ENCODE data around the gene APC. TPM values are rescaled to one million over a fixed set of nuclear protein-coding genes. Genes with fewer than 3 reads are reported as not detected.

Gene APC
- total RNA-seq, 1 experiment from 2014 or later, result 40.0 TPM

DNA sequence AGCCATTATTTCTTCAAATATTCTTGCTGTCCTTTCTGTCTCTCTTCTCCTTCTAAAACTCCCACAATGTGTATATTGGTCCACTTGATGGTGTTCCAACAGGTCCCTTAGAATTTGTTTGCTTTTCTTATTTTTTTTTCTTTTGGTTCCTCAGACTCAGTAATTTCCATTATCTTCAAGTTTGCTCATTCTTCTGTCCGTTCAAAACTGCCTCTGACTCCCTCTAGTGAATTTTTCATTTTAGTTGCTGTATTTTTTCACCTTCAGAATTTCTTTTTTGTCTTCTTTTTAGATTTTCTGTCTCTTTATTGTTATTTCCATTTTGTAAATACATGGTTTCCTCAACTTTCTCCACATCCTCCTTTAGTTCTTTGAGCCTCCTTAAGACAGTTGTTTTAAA lies 117.0 kb downstream of the APC start:
- no peaks in the 10 kb centered on the region for H3K36me3 Mint-ChIP-seq
- 0 out of 2 replicates have a peak, but pooled peaks cover 5% of the 10 kb centered on the region for H3K9me3 Mint-ChIP-seq
- CTCF ChIA-PET, result no interaction called here
- H3K4me1 Mint-ChIP-seq, result no peaks in the 10 kb centered on the region
- H3K4me3 Mint-ChIP-seq, result no peak overlapping the region
- POLR2A ChIA-PET, result no interaction called here
- DNase-seq (ENCODE audit: low spot score) (no peak), ATAC-seq (no peak)
- H3K27ac Mint-ChIP-seq, result no peak overlapping the region
- no peak for TF ChIP-seq GRHL2 (CRISPR knock-in tag; IDR thresholded peaks at IDR 0.05; ENCODE audit: insufficient replicate concordance, severe bottlenecking)
- TF ChIP-seq, protein P1, sequence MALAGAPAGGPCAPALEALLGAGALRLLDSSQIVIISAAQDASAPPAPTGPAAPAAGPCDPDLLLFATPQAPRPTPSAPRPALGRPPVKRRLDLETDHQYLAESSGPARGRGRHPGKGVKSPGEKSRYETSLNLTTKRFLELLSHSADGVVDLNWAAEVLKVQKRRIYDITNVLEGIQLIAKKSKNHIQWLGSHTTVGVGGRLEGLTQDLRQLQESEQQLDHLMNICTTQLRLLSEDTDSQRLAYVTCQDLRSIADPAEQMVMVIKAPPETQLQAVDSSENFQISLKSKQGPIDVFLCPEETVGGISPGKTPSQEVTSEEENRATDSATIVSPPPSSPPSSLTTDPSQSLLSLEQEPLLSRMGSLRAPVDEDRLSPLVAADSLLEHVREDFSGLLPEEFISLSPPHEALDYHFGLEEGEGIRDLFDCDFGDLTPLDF (CRISPR knock-in tag; IDR thresholded peaks at IDR 0.05), result no peak
- no peak for TF ChIP-seq SOX15 (CRISPR knock-in tag; IDR thresholded peaks at IDR 0.05)
- TF ChIP-seq GTF2I (CRISPR knock-in tag; conservative IDR thresholded peaks at IDR 0.05), result no peak
- TF ChIP-seq, protein P2, sequence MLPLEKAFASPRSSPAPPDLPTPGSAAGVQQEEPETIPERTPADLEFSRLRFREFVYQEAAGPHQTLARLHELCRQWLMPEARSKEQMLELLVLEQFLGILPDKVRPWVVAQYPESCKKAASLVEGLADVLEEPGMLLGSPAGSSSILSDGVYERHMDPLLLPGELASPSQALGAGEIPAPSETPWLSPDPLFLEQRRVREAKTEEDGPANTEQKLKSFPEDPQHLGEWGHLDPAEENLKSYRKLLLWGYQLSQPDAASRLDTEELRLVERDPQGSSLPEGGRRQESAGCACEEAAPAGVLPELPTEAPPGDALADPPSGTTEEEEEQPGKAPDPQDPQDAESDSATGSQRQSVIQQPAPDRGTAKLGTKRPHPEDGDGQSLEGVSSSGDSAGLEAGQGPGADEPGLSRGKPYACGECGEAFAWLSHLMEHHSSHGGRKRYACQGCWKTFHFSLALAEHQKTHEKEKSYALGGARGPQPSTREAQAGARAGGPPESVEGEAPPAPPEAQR (CRISPR knock-in tag; IDR thresholded peaks at IDR 0.05), result no peak
- no peak for TF ChIP-seq CREM (CRISPR knock-in tag; IDR thresholded peaks at IDR 0.05)
- no peak for TF ChIP-seq AFF4 (CRISPR knock-in tag; IDR thresholded peaks at IDR 0.05; ENCODE audit: borderline replicate concordance)
- TF ChIP-seq ZNF317 (CRISPR knock-in tag; IDR thresholded peaks at IDR 0.05; ENCODE audit: borderline replicate concordance, low read depth), result no peak
- no peak for TF ChIP-seq GABPB1 (CRISPR knock-in tag; IDR thresholded peaks at IDR 0.05)
- TF ChIP-seq E2F4 (CRISPR knock-in tag; IDR thresholded peaks at IDR 0.05; ENCODE audit: borderline replicate concordance, low read depth), result no peak
- no peak for TF ChIP-seq SP1 (CRISPR knock-in tag; conservative IDR thresholded peaks at IDR 0.05)
- no peak for TF ChIP-seq SMAD3 (CRISPR knock-in tag; IDR thresholded peaks at IDR 0.05; ENCODE audit: borderline replicate concordance)
- TF ChIP-seq FOXK1 (CRISPR knock-in tag; IDR thresholded peaks at IDR 0.05), result no peak
- TF ChIP-seq ETV6 (CRISPR knock-in tag; IDR thresholded peaks at IDR 0.05), result no peak
- no peak for TF ChIP-seq ZNF219 (CRISPR knock-in tag; IDR thresholded peaks at IDR 0.05; ENCODE audit: borderline replicate concordance)
- no peak for TF ChIP-seq ZNF396 (CRISPR knock-in tag; IDR thresholded peaks at IDR 0.05; ENCODE audit: borderline replicate concordance)
- no peak for TF ChIP-seq TEAD1 (CRISPR knock-in tag; IDR thresholded peaks at IDR 0.05)
- peaks cover 27% of the 10 kb centered on the region for H3K27me3 Mint-ChIP-seq (ENCODE audit: low read depth)

- Mint-ChIP-seq H3K4me3 (no peak overlapping the region), H3K27ac (no peak overlapping the region)
- CTCF ChIA-PET, result no interaction called here
- no peak for TF ChIP-seq ZNF396 (CRISPR knock-in tag; IDR thresholded peaks at IDR 0.05; ENCODE audit: borderline replicate concordance)
- TF ChIP-seq KAT7 (CRISPR knock-in tag; IDR thresholded peaks at IDR 0.05; ENCODE audit: borderline replicate concordance), result no peak
- TF ChIP-seq, protein P3, sequence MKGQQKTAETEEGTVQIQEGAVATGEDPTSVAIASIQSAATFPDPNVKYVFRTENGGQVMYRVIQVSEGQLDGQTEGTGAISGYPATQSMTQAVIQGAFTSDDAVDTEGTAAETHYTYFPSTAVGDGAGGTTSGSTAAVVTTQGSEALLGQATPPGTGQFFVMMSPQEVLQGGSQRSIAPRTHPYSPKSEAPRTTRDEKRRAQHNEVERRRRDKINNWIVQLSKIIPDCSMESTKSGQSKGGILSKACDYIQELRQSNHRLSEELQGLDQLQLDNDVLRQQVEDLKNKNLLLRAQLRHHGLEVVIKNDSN (CRISPR knock-in tag; IDR thresholded peaks at IDR 0.05), result no peak
- no peak for TF ChIP-seq ESRRA (CRISPR knock-in tag; IDR thresholded peaks at IDR 0.05; ENCODE audit: borderline replicate concordance)
- no peak for TF ChIP-seq NR1H2 (CRISPR knock-in tag; IDR thresholded peaks at IDR 0.05)
- TF ChIP-seq ZNF232 (CRISPR knock-in tag; IDR thresholded peaks at IDR 0.05), result no peak
- TF ChIP-seq, protein P1 (CRISPR knock-in tag; IDR thresholded peaks at IDR 0.05), result no peak
- TF ChIP-seq AFF4 (CRISPR knock-in tag; IDR thresholded peaks at IDR 0.05; ENCODE audit: borderline replicate concordance), result no peak
- TF ChIP-seq NFATC4 (CRISPR knock-in tag; IDR thresholded peaks at IDR 0.05), result no peak
Observed at GRCh38 chr5:112857866-112858265, 120.2 kb downstream of the APC start.

More at GRCh38 chr5:112857866-112858265, 120.2 kb downstream of the APC start:
- no peak for DNase-seq (ENCODE audit: low spot score)
- no peak for ATAC-seq
- Mint-ChIP-seq H3K9me3 (peaks cover 10% of the 10 kb centered on the region; the same call in 1 of the 2 replicates), H3K4me1 (peaks cover 14% of the 10 kb centered on the region), H3K36me3 (peaks cover 4% of the 10 kb centered on the region; the same call in 1 of the 2 replicates), H3K27me3 (ENCODE audit: low read depth) (peaks cover 33% of the 10 kb centered on the region)
- POLR2A ChIA-PET, result no interaction called here

Measured in WTC11 (cell line).